NCI-H2081 treated with DMSO at 0.1 percent for 48 hours (cell line): ENCODE measurements around the gene RAN.
"Not testable (repeated sequence)": the region's sequence is repeated elsewhere in the genome, so short reads cannot be mapped to it uniquely, and the experiment has no call there.

Source experiments
- DNase-seq: peaks from one replicate; lab custom pipeline; 2025; lab: John Stamatoyannopoulos, UW

Gene RAN

GRCh38 chr12:130871286-130872178, at the start of gene RAN:
Gene RAN (plus strand): TSS chr12:130872066. CDS start chr12:130872594, 528 bp downstream.
- peak; percentile 43 for DNase-seq

DNA sequence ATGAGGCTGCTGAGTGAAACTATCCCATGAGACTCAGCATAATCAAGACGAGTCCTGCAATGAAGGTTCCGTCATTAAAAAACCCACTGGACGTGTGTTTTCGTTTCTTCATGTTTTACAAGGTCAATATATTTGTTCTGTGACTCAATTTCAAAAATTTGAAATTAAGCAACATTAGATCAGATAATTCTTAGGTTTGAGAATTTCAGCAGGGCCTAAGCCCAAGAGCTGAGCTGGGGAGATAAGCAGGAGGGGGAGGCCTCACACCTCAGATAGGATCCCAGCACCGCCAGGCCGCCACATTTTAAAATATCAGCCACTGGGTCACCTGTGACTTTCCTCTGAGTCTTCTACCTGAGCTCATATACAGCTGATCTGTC, 46.1 kb upstream of the RAN start:
- no peak for DNase-seq

DNA sequence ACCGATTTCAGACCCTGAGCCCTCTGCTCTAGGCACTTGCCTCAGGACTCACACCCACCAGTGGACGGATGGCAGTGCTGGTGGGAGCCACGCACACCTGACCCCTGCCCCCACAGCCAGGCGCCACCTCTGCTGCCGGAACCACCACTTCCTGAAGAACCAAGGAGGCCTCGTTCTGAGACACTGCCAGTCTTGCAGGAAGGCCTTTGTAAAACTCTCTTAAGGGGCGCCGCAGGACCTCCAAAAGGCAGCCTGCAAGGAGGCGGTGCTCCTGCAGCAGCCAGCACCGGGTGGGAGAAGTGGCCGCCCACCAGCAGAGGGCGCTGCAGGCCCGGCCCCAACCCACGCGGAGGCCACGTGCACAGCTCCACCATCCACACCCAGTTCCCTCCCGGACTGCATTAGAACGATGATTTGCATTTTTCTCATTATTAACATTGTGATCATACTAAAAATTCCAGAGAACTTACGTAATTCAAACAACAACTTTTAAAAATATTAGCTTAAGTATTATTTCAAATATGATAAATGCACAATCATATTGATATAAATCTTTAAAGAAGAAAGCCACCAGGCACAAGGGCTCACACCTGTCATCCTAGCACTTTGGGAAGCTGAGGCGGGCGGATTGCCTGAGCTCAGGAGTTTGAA, 45.6 kb upstream of the RAN start:
- no peak for DNase-seq

GRCh38 chr12:130827432-130827831, 44.4 kb upstream of the RAN start:
- no peak for DNase-seq

DNA sequence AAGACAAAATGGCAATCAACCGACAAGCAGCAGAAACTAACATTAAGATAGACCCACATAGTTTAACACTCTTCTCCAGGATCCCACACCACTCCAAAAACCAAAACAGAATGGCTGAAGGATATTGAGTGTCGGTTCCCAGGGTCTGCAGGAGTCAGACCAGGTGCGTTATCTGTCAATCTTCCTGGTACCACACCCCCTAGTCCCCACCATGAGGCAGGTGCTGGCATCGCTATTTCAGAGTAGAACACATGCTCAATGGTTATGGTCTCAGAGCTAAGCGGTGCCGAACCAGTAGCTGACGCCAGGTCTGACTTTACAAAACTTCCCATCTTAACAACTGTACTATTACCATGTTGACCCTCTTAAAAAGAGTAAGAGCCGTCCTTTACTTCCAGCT, 43.0 kb upstream of the RAN start:
- no peak for DNase-seq

- no peak for DNase-seq
Observed at GRCh38 chr12:130829391-130830245, 42.2 kb upstream of the RAN start.

GRCh38 chr12:130830246-130830551, 41.7 kb upstream of the RAN start:
- no peak for DNase-seq

GRCh38 chr12:130831246-130831645, 40.6 kb upstream of the RAN start:
- DNase-seq: no peak

DNA sequence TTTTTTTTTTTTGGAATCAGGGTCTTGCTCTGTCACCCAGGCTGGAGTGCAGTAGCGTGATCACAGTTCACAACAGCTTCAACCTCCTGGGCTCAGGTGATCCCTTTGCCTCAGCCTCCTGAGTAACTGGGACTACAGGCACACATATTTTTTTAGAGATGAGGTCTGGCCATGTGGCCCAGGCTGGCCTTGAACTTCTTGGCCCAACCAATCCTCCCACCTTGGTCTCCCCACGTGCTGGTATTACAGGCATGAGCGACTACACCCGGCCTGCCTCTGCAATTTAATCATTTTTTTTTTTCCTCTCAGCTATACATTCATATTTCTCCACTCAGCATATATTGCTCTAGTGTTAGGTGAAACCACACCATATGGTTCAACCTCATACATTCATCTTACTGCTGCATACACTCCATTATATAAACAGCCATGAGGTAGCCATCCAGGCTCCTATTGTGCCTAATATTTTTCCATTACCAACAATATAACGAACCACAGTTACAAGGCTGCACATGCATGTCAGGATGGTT, 39.9 kb upstream of the RAN start:
- no peak for DNase-seq

DNA sequence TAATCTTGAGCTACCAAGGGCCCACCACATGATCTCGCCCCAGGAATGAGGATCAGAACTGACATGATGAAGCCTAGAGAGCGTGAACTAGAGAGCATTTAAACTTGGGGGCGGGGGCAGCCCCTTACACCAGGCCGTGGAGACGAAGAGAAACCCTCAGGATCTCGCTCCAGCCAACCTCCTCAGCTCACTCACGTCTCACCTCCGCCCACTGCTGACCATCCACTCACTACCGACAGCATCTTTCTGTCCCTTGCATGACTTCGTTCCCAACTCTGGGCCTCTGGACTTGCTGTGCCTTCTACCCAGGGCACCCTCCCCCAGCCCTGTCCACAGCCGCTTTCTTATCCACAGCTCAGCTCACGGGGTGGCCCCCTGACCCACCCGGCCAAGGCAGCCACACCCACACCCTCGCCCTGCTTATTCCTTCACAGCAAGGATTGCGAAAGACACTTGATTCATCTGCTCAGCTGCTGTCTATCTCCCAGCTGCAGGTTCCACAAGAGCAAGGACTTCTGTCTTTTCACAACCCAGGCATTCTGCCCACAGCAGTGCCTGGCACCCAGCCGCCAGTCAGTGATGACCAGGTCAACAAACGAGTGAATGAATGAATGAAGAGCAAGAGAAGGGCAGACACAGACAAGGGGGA, 39.2 kb upstream of the RAN start:
- DNase-seq: no peak

DNA sequence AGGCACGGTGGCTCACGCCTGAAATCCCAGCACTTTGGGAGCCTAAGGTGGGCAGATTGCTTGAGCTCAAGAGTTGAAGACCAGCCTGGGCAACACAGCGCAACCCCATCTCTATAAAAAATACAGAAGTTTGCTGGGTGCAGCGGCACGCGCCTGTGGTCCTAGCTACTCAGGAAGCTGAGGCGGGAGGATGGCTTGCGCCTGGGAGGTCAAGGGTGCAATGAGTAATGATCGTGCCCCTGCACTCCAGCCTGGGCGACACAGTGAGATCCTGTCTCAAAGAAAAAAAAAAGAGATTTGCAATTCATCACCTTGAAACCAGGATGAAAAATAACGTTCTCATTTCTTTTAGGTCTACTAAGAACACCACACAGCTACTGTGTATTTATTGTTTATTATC, 36.9 kb upstream of the RAN start:
- no peak for DNase-seq

GRCh38 chr12:130835436-130835835, 36.4 kb upstream of the RAN start:
- DNase-seq: no peak

- no peak for DNase-seq
Observed at GRCh38 chr12:130838284-130838950, 33.4 kb upstream of the RAN start.

GRCh38 chr12:130838951-130839769, 32.7 kb upstream of the RAN start, which contains the start of gene STX2:
Gene STX2 (minus strand): TSS chr12:130839250. CDS start chr12:130839099, 151 bp downstream.
- no peak for DNase-seq

DNA sequence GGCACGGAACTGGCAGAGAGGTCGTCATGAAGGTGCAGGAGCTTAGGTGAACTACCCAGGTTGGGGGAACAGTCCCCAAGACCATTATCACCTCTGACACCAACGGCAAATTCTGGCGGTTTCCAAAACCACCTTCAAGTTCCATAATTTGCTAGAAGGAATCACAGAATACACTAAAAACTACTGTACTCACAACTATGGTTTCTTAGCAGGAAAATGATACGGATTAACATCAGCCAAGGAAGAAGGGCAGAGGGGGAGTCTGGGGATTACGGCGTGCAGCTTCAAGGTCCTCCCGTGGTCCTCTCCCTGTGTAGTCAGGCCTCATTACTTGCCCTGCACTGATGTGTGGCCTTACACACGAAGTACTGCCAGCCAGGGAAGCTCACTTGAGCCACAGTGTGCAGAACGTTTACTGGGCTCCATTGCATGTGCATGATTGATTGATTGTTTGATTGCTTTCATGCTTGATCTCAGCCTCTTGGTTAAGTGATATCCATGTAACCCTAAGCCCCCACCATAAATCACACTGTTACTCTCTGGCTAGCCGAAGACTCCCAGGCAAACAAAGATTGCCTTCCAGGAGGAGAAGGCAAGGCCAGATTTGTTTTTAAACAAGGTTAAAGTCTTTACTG, 32.0 kb upstream of the RAN start:
- no peak for DNase-seq

GRCh38 chr12:130846369-130846768, 25.5 kb upstream of the RAN start:
- no peak for DNase-seq

GRCh38 chr12:130847112-130847511, 24.8 kb upstream of the RAN start:
- no peak for DNase-seq

DNA sequence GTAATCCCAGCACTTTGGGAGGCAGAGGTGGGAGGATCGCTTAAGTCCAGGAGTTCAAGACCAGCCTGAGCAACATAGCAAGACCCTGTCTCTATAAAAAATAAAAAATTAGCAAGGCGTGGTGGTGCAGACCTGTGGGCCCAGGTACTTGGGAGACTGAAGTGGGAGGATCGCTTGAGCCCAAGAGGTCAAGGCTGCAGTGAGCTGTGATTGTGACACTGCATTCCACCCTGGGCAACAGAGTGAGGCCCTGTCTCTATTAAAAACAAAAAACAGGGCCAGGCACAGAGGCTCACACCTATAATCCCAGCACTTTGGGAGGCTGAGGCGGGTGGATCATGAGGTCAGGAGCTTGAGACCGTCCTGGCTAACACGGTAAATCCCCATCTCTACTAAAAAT, 23.8 kb upstream of the RAN start:
- not testable (repeated sequence) for DNase-seq

DNA sequence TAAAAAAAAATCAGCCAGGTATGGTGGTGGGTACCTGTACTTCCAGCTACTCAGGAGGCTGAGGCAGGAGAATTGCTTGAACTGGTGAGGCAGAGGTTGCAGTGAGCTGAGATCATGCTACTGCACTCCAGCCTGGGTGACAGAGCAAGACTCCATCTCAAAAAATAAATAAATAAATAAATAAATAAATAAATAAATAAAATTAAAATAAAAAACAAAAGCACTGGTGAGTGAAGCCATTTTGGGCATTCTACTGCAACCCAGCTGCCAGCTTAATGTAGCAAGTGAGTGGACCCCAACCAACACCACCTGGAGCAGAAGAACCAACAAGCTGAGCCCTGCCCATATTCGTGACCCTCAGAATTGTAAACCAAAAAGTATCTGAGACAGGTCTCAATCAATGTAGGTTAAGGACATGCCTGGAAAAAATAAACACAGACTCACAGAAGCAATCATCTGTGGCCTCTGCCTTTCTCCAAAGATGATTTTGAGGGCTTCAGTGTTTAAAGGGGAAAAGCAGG, 23.0 kb upstream of the RAN start:
- not testable (repeated sequence) for DNase-seq
